ENCODE data around the gene ERO1A. TPM values are rescaled to one million over a fixed set of nuclear protein-coding genes. Genes with fewer than 3 reads are reported as not detected.
A peak's percentile ranks its signal among the peaks of the same experiment; 100 is the strongest.

The ERO1A gene
- total and polyA plus RNA-seq, 2 of the 4 experiments (the other 2 are of a cell fraction) = 29.7 to 44.6 TPM

- Histone ChIP-seq H3K4me2 (ENCODE audit: low read depth, low read length) (peak overlapping the region; percentile 92), H3K27ac (ENCODE audit: insufficient read depth, low read length) (peak overlapping the region; percentile 65), H3K4ac (ENCODE audit: low read depth, low read length) (peak overlapping the region; percentile 29), H2AFZ (replicated peaks; ENCODE audit: low read length, poor library complexity) (peak overlapping the region; percentile 97), H3K23ac (ENCODE audit: low read depth, low read length) (peak overlapping the region; percentile 93), H2AK9ac (replicated peaks; ENCODE audit: low read depth, low read length, poor library complexity) (peak overlapping the region; percentile 86), H3K56ac (ENCODE audit: extremely low read depth, insufficient read depth, low read length) (peak overlapping the region; percentile 17), H3K9me1 (ENCODE audit: insufficient read depth, low read length) (no peaks in the 10 kb centered on the region), H3K18ac (ENCODE audit: low read depth, low read length) (peak overlapping the region; percentile 36), H3K4me3 (ENCODE audit: insufficient read depth, low read depth, low read length) (peak overlapping the region; percentile 84), H3K27me3 (ENCODE audit: control insufficient read depth, insufficient read depth, low read length) (no peaks in the 10 kb centered on the region), H4K8ac (ENCODE audit: low read depth in 2 of 2, low read length in 2 of 2) (peak overlapping the region in 1 of 2 experiments; percentile 57; a peak in 1 of 4 replicates), H3K79me1 (ENCODE audit: low read depth in 1 of 2, low read length in 2 of 2) (peaks cover 12 to 41% of the 10 kb centered on the region in 2 experiments; a peak in 3 of 4 replicates), H3K4me1 (ENCODE audit: control insufficient read depth, insufficient read depth, low read length) (no peaks in the 10 kb centered on the region), H3K14ac (replicated peaks; ENCODE audit: low read depth, low read length) (peak overlapping the region; percentile 64), H3K36me3 (ENCODE audit: control insufficient read depth, insufficient read depth, low read length) (peaks cover 3% of the 10 kb centered on the region; the same call in 1 of the 2 replicates), H3K9me3 (ENCODE audit: control insufficient read depth, insufficient read depth, low read length) (no peaks in the 10 kb centered on the region), H4K5ac (ENCODE audit: low read depth, low read length) (no peak overlapping the region), H3K9ac (ENCODE audit: low read depth, low read length) (peak overlapping the region; percentile 81), H4K20me1 (ENCODE audit: insufficient read depth, low read length) (no peaks in the 10 kb centered on the region; the same call in 1 of the 2 replicates), H2BK120ac (ENCODE audit: low read depth, low read length) (no peak overlapping the region), H2BK15ac (ENCODE audit: low read depth, low read length) (no peak overlapping the region), H2AK5ac (ENCODE audit: low read depth, low read length) (no peak overlapping the region), H4K91ac (ENCODE audit: insufficient read depth, low read depth, low read length) (no peak overlapping the region), H2BK5ac (ENCODE audit: low read depth, low read length, poor library complexity, severe bottlenecking) (peak overlapping the region; percentile 49), H2BK20ac (ENCODE audit: low read depth, low read length) (no peak overlapping the region)
- POLR2A ChIA-PET (ENCODE audit: unreplicated experiment) = no interaction called here
- ATAC-seq (ENCODE audit: low read depth) = no peak
- BruUV-seq (replicated peaks) = no TSS peak
- intact Hi-C loops (cut with micrococcal nuclease) (no loop called here), dilution Hi-C loops (cut with HindIII; ENCODE audit: low sequenced_read_pairs, unreplicated experiment) (no loop called here), in situ Hi-C loops (cut with MboI; ENCODE audit: low sequenced_read_pairs) (no loop called here)
- TF ChIP-seq SMC3 (IDR thresholded peaks at IDR 0.05; ENCODE audit: low read depth, low read length) = no peak
- peak; percentile 83 for TF ChIP-seq MXI1 (IDR thresholded peaks at IDR 0.05; ENCODE audit: borderline replicate concordance, low read depth, low read length)
- TF ChIP-seq BHLHE40 (IDR thresholded peaks at IDR 0.05; ENCODE audit: low read depth, low read length) = no peak
- WGBS, 2 experiments (ENCODE audit: extremely low coverage in 2 of 2, insufficient read length in 1 of 2) = 0% methylated on average over 6 of the region's 11 CpGs; no CpG with 5 or more reads in 1 of the 2 experiments
- no peak for DNase-seq
- CTCF ChIA-PET = interaction anchor here (1.5 kb wide), 1 partner anchor 15 kb away, joined by 4 read pairs; no protein-coding TSS in a partner anchor
Observed at GRCh38 chr14:52730709-52731111, 35.4 kb upstream of the ERO1A start.
